HG02610 (cell line): Measurements from ENCODE around the gene LRRC75B.

ENCODE experiments used
- ATAC-seq: cut with Tn5 transposase; IDR thresholded peaks from one replicate; pipeline ENCODE4 v1.9.1; 2021; ENCODE audit warnings: mild to moderate bottlenecking, moderate library complexity; ENCODE audit not compliant: unreplicated experiment

LRRC75B gene

GRCh38 chr22:24587948-24588347, 4.9 kb downstream of the LRRC75B start:
- ATAC-seq: no peak

GRCh38 chr22:24587251-24587650, 5.6 kb downstream of the LRRC75B start:
- no peak for ATAC-seq

DNA sequence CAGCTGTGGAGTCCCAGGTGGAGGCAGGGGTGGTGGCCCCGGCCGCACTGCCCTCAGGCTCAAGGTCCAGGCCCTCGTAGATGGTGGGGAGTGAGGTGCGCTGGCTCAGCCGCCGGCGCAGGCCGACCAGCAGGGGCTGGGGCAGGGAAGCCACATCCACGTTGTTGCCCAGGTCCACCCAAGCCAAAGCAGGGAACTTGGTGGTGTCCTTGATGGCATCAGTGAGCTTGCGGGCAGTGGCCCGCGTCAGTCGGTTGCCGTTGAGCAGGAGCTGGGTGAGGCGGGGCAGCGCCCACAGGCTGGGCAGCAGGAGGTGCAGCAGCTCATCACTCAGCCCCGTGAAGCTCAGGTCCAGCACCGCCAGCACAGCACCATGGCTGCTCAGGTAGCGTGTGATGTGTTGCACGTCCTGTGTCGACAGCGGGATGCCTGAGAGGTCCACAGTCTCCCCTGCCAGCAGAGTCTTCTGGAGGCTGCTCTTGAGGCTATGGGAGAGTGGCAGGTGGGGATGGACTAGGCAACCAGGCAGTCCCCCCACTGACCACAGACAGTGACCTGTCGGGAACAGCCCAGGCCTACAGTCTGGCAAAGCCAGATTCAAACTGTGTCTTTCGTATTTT, 6.8 kb downstream of the LRRC75B start:
- ATAC-seq: no peak

DNA sequence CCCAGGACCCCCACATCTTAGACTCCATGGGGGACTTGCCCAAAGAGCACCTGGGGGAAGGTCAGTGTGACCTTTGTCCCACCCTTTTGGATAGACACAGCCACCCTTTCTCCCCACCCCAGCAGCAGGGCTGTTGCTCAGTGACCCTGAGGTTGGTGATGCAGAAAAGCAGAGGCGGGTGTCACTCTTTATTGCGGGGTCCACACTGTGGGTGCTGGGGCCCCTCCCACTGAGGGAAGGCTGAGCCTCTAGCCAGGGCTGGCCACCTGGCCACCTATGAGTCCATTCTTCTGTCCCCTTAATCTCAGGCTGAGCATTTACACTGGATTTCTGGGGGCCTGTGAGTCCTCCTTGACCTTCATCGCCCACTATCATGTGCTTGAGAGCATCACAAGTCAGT, 7.4 kb downstream of the LRRC75B start:
- ATAC-seq: no peak

DNA sequence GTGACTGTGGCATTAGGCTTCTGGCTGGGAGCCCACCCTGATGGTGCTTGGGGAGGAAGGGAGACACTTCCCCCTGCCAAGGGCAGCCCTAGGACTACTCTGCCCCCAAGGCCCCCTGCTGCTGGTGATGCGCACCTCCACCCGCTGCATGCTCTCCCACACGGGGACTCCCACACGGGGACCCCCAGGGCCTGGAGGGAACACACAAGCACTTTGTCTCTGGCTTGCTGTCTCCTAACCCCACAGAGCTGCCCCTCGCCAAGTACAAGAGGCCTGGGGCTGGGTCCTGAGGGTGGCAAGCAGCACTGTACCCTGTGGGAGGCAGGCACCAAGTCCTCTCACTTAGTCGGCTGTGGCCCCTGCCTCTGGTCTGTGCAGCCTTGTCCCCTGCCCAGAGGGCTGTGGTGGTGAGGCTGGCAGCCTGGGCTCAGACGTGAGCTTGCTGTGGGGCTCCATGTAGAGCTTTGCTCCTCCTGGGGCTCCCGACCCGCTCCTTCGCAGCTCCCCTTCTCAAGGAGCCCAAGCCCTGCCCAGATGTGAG, 7.9 kb downstream of the LRRC75B start:
- no peak for ATAC-seq

DNA sequence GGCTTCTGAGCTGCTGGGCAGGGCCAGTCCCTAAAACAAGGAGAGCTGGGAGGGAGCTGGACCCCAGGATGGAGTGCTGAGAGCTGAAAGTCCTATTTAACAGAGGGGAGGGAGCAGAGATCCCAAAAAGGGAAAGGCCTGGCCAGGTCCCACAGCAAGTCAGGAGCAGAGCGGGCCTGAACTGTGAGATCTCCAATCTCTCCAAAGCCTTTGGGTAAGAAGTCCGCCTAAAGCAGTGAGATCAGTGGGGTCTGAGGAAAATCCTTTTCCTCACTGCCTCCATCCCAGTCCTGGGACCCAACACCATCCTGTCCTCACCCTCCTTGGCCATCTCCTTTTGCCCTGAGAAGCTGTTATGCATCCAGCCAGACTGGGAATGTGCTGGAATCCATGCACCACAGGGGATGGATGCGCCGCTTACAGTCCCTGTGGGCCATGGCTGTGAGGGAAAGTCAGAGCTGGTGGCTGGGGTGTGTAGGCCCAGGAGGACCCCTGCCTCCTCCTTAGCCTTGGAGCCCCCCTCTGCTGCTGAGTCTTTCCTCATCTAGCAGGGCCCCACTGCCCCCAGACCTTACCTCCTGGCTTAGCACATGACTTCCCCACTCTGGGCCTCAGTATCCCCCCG, 8.6 kb downstream of the LRRC75B start:
- no peak for ATAC-seq

DNA sequence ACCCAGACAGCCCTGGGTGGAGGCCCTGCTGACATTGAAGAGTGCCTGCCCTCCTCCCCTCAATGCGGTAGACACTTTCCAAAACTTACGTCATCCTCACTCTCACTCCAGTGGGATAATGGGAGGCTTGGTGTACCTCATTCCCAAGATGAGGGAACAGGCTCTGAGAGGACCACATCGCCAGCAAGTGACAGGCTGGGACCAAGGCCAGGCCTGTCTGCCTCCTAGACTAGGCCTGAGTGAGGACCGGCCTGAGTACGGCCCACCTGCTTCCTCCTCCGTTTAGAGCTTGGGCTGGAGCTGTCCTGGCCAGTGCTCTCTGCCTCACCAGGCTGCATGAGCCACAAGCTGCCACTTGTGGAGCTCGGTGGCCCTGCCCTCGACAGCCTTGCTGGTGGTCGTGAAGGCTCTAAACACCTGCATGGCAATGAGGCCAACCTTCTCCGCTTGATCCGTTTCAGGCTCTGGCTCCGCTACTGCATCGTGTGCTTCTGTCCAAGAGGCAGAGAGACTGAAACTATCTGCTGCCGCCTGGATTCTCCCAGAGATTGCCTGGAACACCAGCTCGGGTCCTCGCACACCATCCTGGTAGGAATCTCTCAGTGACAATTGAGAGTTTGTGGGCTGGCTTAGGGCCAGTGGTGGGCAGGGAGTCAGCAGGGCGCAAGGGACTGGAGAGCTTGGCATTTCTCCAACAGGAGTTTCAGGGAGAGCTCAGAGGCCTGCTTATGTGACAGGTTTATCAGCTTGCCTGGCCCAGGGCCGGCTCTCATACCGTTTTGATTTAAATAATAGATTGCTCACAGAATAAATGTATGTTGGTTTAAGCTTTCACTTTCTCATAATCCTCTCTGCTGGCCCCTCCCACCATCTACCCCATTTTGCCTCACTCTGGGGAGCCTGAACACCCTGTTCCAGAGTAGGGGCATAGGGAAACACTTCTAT, 9.4 kb downstream of the LRRC75B start:
- no peak for ATAC-seq

DNA sequence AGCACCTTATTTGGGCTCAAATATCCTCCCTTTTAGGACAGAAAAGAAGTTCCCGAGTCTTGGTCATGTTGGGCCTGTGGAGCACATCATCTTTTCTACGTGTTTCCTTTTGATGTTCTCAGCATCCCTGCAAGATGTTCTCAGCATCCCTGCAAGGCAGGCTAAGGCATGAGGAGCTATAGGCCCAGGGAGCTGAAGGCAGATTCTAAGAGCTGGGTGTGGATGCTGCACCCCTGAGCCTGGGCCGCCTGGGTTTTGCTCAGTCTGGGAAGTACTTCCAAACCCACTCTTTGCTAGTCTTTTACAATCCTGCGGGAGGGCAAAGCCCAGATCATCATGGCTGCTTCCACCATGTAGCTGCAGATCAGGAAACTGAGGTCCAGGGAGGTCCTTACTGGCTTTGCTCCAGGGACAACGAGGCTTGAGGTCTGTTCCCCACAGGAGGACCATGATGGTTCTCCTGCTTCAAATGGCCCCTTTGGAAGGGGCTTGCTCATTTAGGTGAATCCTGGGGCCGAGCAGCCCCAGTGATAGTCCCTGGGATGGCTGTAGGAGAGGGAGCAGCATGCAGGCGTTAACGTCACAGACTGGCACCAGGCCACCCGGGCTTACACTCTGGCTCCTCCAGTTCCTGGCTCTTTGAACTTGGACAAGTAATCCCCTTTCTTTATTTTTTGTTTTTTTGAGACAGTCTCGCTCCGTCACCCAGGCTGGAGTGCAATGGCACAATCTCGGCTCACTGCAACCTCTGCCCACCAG, 10.6 kb downstream of the LRRC75B start:
- no peak for ATAC-seq

DNA sequence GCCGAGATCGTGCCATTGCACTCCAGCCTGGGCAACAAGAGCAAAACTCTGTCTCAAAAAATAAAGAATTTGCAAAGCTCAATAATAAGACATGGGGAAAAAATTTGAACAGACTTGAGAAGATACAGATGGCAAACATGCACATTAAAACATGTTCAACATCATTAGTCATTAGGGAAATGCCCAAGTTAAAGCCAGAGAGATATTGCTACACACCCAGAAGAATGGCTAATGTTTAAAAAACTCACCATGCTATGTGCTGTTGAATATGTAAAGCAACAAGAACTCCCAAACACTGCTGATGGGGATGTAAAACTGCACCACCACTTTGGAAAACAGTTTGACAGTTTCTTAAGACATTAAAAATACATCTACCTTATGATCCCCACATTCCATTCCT, 12.6 kb downstream of the LRRC75B start:
- ATAC-seq: no peak

- ATAC-seq: no peak
These were observed 13.6 kb downstream of the LRRC75B start for GRCh38 chr22:24579258-24579601.

DNA sequence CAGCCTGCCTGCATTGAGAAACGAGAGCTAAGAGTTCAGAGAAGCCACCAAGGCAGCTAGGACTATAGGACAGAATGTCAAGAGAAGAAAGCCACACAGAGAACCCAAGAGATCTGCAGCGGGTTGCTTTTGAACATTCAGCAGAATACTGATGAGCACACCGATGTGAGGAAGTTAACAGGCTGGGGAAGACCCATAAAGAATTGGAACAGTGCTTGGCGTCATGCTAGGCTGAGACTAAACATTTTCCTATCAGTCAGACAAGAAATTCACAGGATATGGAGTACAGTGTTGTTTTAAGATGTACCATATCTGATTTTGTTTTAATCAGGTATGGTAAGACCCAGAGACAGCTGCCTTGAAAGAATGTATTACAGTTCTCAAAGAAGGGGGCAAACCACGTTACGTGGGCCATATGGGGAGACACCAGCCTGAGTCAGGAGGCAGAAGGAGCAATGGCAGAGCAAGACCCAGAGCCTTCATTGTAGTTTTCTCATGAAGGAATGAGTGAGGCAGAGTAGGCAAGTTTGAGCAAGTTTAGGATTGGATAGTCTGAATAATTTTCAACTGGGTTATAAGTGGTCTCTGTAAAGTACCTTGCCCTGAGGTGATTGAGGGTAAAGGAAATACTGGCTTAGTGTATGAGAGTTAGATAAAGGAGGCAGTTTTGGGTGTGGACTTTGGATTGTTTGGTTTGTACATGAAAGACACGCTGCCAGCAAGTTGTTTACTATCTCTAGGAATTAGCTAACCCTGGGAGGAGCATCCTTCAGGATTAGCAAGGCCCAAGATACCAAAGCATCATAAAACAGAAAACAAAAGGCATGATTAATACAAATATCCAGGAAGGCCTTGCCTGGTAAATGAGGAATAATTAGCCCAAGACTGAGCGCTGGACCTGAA, 14.3 kb downstream of the LRRC75B start:
- no peak for ATAC-seq

- ATAC-seq: no peak
These were observed 16.1 kb downstream of the LRRC75B start for GRCh38 chr22:24576778-24577177.

- no peak for ATAC-seq
These were observed 21.6 kb downstream of the LRRC75B start for GRCh38 chr22:24571266-24571665.

GRCh38 chr22:24567668-24568067, 25.2 kb downstream of the LRRC75B start:
- no peak for ATAC-seq

DNA sequence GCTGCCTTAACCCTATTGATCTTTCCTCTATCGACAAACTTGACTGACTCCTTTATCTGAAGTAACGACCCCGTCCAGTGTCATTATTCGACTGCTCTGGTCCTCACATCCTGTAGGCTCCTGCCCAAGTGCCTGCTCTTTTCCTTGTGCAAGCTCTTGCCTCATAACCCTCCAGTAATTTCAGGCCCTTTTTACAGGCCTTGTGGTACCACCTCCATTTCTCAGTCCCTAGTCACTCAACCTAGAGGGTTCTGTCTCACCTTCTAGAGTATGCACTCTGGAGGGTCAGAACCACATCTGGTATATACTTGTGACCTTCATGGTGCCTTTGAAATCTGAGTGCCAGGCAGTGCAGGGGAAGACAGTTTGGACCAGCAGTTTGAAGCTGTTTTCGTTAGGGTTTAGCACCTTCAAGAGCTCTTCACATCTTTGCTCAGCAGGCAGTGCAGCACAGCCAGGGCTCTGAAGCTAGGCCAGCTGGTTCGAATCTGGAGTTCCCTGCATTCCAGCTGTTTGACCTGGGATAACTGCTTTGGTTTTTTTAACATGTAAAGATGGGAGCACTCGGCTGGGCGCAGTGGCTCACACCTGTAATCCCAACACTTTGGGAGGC, 25.9 kb downstream of the LRRC75B start:
- no peak for ATAC-seq

DNA sequence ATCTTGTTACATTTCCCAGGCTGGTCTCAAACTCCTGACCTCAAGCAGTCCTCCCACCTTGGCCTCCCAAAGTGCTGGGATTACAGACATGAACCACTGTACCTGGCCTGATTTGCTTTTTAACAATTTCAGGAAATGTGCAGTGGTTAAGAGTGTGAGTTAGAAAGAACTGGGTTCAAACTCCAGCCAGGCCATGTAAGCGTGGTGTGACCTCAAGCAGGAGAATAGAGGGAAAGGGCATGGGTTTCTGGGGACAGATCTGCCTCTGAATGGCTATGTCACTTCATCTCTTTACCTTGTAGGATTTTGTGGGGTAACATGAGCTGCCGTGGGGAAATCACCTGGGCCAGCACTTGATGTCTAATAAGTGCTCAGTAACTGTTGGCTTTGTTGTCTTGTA, 27.8 kb downstream of the LRRC75B start:
- ATAC-seq: no peak

DNA sequence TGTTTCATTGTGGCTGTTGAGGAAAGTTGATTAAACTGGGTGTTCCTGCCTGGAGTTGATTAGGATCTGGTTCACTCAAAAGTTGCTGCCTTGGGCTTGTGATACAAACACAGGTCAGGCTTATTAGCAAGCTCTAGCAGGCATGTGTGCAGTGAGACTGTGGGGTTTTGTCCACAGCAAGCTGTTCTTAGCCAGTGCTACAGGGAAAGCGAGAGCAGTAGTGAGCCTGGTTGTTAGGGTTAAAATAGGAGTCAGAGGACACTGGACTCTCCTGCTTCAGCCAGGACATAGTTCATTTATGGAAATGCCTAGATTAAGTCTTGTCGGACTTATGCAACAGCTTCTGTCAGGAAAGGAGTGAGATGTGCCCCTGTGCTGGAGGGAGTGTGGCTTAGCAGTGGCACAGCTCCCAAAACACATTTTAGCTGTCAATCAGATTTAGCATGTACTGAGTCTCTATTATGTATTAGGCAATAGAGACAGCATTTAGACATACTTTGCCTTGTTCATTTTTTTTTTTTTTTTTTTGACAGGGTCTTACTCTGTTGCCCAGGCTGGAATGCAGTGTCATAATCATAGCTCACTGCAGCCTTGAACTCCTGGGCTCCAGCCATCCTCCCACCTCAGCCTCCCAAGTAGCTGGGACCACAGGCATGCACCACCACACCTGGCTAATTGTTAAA, 28.4 kb downstream of the LRRC75B start:
- no peak for ATAC-seq

DNA sequence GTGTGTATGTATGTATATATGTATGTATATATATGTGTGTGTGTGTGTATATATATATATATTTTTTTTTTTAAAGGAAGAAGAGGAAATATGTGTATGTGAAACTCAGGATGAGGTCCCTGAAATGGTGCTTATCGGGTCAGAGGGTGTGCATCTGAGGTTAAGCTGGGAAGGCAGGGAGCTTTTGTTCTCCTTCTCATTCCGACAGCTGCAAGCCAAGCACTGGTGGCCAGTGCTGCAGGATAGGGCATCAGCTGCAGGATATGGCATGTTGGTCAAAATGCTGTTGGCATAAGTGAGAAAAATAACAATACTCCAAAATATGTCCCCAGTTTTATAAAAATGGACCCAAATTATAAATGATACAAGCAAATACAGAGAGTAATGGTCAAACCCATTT, 29.6 kb downstream of the LRRC75B start:
- no peak for ATAC-seq

DNA sequence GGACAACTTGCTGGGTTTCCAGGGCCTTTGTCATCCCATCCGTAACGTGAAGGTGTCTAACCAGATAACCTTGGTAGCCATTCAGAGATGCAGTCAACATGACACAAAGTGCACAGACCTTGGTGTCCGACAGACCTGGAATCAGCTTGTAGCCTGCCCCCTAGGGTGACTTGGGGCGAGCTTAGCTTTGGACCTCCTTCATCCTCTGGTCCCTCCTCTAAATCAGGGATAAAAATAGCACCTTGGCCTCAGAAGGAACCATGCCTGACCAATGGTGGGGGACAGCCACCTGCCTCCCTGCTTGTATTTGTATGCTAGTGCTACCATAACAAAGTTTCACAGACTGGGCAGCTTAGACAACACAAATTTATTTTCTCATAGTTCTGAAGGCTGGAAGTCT, 33.4 kb downstream of the LRRC75B start:
- no peak for ATAC-seq
